ENCODE measurements around the gene BRI3.

- TF ChIP-seq, protein P1, sequence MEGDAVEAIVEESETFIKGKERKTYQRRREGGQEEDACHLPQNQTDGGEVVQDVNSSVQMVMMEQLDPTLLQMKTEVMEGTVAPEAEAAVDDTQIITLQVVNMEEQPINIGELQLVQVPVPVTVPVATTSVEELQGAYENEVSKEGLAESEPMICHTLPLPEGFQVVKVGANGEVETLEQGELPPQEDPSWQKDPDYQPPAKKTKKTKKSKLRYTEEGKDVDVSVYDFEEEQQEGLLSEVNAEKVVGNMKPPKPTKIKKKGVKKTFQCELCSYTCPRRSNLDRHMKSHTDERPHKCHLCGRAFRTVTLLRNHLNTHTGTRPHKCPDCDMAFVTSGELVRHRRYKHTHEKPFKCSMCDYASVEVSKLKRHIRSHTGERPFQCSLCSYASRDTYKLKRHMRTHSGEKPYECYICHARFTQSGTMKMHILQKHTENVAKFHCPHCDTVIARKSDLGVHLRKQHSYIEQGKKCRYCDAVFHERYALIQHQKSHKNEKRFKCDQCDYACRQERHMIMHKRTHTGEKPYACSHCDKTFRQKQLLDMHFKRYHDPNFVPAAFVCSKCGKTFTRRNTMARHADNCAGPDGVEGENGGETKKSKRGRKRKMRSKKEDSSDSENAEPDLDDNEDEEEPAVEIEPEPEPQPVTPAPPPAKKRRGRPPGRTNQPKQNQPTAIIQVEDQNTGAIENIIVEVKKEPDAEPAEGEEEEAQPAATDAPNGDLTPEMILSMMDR (conservative IDR thresholded peaks at IDR 0.05 in 1 of 2, IDR thresholded peaks at IDR 0.05 in 1 of 2; ENCODE audit: low read depth in 1 of 2, low read length in 2 of 2), result no peak
- no peak for TF ChIP-seq EZH2 (IDR thresholded peaks at IDR 0.05; ENCODE audit: low read length, missing control alignments)
These were observed 37.7 kb downstream of the BRI3 start for GRCh38 chr7:98319176-98319575.
